ENCODE measurements around the gene MILR1.

The MILR1 gene

GRCh38 chr17:64504769-64505339, 55.9 kb downstream of the MILR1 start:
- DNase-seq = no peak

- DNase-seq = peak; percentile 90
Observed at GRCh38 chr17:64505340-64506200, 56.7 kb downstream of the MILR1 start.

GRCh38 chr17:64506201-64506575, 57.3 kb downstream of the MILR1 start, which contains the start of gene DDX5:
DDX5 (minus strand) TSS chr17:64506289; CDS start chr17:64506119, 170 bp downstream.
- peak; percentile 98 for DNase-seq

DNA sequence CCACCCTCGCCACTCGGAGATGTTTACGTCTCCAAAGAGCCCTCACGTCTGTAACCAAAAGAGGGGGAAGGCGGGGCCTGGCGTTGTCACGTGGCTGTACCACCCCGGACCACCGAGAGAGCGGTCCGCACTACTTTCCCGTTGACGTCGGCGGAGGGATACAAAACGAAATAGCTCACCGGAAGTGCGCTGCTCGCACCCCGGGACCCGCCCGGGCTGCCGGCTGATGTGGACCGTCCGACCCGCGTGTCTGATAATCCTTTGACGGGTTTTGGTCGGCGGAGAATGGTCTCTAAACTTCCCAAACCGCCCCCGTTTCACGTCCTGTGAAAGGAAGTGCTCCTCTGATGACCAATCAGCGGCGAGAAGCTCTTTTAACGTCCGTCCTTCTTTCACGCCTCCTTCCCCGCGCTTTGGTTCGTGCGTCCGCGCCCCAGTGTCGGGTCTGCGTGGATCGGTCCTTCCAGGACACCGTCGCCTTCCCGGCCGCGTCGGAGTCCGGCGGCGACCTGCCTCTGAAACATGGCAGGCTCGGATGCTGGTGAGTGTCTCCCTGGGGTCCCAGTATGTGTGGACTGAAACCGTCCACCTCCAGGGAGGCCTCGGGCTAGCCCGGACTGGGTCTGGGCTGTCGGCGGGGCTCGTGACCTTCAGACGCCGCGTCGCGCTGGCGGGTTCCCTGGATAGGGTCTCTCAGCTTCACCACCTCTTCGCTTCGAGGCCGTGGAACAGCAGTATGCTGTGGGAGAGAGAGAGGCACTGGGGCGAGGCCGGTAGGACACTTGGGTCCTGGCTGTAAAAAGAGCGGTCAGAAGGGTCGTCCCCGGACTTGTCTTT, 57.9 kb downstream of the MILR1 start, which contains the start of gene CEP95:
Gene CEP95, plus strand, starts transcription at position 402 of the 837 bp plus-strand sequence. Its CDS starts 121 bp downstream, at position 523.
- peak; percentile 97 for DNase-seq

- DNase-seq = peak; percentile 66
Observed at GRCh38 chr17:64507413-64507782, 58.5 kb downstream of the MILR1 start.

GRCh38 chr17:64508683-64509082, 59.8 kb downstream of the MILR1 start:
- no peak for DNase-seq

DNA sequence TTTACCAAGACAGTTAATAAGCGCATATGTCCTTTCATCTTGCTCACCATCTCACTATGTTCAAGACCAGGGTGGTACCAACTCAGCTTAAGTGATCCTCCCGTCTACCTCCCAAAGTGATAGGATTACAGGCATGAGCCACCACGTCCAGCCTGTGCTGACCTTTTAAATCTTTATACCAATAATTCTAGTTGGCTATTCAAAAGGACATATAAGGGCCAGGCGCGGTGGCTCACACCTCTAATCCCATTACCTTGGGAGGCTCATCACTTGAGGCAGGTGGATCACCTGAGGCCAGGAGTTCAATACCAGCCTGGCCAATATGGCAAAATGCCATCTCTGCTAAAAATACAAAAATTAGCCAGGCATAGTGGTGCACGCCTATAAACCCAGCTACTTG, 60.3 kb downstream of the MILR1 start:
- no peak for DNase-seq

- DNase-seq = no peak
Observed at GRCh38 chr17:64515419-64515818, 66.5 kb downstream of the MILR1 start.

- DNase-seq = no peak
Observed at GRCh38 chr17:64515829-64516228, 66.9 kb downstream of the MILR1 start.

Measured in NCI-H146 (cell line).